NAMALWA (cell line): ENCODE data around the gene OR10D3.

Experiments
- DNase-seq: peaks from one replicate; pipeline ENCODE4 v3.0.0-alpha.2; 2015; ENCODE audit warnings: low spot score

OR10D3 gene

DNA sequence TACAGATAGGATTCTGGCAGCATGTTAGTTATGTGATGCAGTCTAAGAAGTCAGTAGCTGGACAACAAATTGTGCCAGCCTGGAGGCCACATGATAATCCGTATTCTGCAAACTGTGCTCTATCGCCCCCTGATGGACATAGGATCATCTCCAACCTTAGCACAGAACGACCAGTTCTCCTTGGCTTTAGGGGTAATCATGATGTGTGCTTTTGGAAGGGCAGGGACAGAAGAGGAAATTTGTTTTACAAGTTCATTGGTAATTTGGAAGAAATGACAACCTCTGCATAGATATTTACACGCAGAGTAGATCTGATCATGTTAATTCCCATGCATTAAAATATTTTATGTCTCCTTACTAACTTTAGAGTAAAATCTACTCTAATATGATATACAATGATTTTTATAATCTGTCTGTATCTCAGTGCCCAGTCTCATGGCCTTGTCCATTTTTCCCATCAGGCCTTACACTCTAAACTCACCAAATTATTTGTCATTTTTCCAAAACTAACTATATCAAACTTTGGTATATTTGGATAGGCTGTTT lies 12.1 kb downstream of the OR10D3 start:
- peak; percentile 72 for DNase-seq

DNA sequence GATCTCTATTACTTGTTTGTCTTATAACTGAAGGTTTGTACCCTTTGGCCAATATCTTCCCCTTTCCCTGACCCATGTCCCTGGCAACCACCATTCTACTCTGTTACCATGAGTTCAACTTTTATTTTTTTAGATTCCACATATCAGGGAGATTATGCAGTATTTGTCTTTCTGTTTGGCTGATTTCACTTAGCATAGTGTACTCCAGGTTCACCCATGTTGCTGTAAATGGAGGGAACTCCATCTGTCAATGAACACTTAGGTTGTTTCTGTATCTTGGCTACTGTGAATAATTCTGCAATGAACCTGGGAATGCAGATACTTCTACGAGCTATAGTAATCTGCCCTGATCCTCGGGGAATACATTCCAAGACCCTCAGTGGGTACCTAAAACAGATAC lies 14.9 kb downstream of the OR10D3 start:
- no peak for DNase-seq

DNA sequence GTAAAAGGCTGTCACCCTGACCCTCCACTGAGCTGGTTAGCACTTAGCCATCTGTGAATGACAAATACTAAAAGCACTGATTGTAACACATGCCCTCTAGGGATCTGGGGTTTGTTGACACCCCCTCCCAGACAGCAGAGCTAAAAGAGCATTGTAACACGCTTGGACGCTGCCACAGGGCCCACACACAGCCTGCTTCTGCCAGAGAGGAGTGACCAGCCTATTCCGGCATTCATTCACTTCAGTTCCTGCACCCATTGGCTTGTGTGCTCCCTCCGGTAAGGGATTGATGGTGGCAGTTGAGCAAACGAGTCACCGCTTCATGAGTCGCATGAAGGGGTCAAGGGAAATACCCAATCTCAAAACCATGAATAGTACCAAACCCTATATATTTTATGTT lies 15.8 kb downstream of the OR10D3 start:
- no peak for DNase-seq

DNA sequence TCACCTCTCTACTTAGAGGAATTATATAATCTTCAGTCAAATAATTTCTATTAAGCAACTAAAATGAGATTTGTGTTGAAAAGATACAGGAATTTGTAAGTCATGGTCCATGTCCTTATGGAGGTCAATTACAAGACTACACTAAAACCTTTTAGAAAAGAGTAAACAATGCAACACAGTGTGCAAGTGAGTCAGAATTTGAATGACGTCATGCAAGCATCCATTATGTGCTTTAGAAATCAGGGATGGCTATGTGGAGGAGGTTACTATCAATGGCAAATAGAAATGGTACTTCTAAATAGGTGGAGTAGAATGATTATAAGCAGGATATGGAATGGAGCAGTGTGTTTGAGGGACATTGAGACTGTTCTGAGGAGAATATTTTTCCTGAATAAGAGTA lies 16.6 kb downstream of the OR10D3 start:
- no peak for DNase-seq

DNA sequence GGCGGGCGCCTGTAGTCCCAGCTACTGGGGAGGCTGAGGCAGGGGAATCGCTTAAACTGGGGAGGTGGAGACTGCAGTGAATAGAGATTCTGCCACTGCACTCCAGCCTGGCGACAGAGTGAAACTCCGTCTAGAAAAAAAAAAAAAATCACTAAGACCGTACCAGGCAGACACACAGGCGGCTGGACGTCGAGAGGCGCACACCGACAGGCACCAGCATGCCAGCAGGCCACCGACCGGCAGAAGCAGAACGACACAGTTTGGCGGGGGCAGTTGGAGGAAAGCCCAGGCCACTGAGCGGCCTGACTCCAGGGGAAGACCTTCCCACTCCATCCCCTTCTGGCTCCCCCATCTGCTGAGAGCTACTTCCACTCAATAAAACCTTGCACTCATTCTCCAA lies 17.5 kb downstream of the OR10D3 start:
- DNase-seq = no peak

DNA sequence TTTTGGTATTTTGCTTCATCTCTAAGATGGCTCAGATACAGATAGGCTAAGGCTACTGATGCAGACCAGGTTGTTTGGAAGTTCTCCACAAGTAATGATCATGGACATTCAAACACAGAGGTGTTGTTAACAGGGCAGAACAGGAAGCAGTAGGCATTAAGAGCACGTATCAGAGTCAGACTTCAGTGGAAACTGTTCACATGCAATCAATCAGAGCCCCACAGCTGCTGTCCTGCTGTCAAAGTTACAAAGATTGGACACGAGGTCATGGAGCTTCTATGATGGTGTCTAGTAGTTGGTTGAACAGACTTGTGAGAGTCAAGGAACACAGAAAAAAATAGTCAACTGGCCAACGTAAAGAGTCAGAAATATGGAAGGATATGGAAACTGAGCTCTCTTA lies 19.8 kb downstream of the OR10D3 start:
- DNase-seq = no peak

DNA sequence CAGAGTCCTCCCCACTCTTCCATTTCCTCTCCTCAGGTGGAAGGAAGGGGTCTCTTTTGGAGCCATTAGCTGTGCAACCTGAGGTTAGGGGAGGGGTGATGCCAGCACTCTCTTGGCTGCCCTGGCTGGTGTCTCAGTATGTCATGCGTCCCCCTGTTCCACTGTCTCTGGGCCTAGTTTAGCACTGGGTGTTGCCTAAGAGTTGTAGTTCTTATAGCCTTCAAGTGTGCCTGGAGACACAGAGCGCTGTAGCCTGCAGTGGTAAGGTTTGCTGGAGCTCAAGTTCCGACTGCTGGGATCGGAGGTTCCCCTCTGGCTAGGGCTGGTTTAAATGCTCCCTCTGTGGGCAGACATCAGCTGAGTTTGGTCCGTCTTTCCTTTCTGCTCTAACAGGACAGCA lies 20.9 kb downstream of the OR10D3 start:
- DNase-seq = no peak

DNA sequence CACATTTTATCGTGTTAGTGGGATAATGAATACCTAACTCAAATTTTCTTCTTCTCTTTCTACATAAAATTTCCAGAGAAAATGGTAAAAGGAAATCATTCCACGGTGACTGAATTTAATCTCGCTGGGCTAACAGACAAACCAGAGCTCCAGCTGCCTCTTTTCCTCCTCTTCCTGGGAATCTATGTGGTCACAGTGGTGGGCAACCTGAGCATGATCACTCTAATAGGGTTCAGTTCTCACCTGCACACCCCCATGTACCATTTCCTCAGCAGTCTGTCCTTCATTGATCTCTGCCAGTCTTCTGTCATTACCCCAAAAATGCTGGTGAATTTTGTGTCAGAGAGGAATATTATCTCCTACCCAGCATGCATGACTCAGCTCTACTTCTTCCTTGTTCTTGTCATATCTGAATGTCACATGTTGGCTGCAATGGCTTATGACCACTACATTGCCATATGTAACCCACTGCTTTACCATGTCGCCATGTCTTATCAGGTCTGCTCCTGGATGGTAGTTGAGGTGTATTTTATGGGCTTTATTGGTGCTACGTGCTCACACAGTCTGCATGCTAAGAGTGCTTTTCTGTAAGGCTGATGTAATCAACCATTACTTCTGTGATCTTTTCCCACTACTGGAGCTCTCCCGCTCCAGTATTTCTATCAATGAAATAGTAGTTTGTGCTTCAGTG lies 24.1 kb downstream of the OR10D3 start:
- no peak for DNase-seq

DNA sequence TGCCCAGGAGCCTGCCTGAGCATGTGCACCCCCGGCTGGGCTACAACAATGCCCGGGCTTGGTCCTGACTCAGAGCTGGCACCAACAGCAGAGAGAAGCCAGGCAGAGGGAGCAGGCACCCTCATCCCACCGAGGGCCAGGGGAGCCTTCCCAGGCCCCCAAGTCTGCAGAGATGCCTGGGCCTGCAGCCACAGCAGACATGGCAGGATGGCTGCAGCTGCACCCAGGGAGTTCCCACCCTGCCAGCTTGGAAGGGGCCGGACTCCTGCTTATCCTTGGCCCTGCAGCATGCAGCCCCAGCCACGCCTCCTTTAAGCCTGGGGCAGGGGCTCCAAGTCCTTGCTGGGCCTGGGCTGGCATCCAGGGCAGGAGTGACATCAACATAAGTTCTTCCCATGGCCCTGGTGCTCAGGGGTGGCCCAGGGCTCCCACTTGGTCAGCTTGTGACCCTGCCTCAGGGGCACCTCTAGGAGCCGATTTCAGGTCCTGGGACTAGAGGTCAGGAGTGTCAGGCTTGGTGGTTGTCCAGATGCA lies 26.7 kb downstream of the OR10D3 start:
- DNase-seq = no peak

DNA sequence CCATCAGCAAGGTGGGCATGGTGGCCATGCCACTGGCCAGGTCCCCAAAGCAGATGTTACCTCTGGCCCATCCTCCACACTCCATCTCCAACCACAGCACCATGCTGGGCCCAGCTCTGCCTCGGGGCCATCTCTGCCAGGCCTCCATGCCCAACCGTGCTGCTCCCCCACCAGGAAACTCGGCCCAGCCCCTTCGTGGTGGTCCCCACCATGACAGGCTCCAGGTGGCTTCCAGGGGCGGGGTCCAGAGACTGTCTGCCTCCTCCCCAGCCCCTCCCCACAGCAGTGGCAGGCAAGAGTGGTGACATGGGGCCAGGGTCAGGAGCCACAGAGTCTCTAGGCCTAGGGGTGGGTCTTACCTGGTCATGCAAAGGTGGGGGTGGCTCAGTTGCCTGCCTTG lies 27.3 kb downstream of the OR10D3 start:
- no peak for DNase-seq

DNA sequence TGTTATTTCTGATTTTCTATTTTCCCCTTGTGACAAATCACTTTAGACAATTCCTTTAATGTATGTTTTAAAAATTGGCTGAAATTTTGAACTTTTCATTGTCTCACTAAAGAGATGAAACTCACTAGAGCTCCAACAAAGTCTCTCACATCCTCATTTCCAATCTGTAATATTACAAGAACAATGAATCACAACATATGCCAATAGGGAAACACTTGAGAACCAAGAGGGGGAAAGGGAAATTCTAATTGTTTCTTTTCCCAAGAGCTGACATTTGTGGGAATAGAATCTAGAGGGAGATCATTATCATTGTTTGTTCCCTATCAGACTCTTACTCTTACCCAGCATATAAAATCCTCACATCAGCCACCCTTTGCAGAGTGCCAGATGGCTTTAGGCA lies 28.2 kb downstream of the OR10D3 start:
- no peak for DNase-seq

DNA sequence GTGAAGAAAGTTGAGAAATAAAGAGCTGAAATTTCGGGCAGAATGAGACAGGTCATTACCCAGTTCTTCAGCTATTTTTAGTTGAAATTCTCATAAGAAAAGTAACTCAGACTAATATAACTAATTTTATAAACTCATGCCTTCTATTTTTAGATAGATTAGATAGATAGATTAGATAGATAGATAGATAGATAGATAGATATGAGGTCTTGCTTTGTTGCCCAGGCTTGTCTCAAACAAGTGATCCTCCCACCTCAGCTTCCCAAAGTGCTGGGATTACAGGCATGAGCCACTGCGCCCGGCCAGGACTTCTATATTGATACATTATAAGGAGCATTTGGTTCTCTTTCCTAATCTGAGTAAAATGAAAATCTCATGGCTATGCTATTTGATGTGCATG lies 30.9 kb downstream of the OR10D3 start:
- no peak for DNase-seq

DNA sequence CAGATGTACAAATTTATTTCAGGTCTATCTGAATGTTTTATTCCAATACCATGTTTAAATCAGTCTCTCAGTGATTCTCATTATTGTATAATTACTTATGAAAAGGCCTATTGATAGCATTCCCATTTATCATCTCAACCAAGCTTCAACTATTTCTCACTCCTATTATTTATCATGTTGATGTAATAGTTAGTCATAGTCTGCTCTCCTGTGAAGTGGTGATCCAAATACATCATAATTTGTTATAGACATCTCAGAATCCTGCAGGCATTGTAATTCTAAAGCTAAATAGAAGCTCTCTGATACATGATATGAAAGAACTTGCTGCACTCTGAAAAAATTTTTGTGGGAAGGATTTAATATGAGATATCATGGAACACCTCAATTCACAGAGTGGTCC lies 36.0 kb downstream of the OR10D3 start:
- no peak for DNase-seq

DNA sequence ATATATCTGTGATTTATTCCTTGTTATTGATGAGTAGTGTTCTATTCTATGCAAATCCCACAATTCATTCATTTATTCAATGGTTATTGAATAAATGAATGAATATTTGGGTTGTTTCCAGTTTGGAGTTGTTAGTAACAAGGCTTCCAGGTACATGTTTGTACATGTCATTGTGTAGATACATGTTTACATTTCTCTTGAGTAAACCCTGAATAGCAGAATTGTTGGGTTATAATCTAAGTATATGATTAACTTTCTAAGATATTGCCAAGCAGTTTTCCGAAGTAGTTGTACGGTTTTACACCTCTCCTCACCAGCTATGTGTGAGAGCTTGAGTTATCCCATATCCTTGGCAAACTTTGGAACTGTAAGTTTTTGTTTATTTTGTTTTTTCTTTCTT lies 39.3 kb downstream of the OR10D3 start:
- no peak for DNase-seq

DNA sequence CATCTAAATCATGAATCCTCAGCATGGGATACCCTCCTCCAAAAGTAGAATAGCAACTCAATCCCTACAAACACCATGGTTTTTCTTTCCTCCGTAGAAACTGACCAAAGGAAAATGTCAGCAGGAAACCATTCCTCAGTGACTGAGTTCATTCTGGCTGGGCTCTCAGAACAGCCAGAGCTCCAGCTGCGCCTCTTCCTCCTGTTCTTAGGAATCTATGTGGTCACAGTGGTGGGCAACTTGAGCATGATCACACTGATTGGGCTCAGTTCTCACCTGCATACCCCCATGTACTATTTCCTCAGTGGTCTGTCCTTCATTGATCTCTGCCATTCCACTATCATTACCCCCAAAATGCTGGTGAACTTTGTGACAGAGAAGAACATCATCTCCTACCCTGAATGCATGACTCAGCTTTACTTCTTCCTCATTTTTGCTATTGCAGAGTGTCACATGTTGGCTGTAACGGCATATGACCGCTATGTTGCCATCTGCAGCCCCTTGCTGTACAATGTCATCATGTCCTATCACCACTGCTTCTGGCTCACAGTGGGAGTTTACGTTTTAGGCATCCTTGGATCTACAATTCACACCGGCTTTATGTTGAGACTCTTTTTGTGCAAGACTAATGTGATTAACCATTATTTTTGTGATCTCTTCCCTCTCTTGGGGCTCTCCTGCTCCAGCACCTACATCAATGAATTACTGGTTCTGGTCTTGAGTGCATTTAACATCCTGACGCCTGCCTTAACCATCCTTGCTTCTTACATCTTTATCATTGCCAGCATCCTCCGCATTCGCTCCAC lies 41.7 kb downstream of the OR10D3 start:
- peak; percentile 3 for DNase-seq

DNA sequence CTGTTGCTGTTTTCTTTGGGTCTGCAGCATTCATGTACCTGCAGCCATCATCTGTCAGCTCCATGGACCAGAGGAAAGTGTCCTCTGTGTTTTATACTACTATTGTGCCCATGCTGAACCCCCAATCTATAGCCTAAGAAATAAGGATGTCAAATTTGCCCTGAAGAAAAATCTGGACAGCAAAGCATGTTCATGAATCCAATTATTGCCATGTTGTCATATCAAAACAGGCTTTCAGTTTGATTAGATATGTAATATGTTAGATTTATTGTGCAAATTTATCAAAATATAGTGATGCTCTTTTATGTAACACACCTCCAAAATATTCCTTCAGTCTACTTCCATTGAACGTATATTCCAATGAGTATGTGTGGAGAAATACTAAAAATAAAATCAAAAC lies 42.3 kb downstream of the OR10D3 start:
- no peak for DNase-seq

DNA sequence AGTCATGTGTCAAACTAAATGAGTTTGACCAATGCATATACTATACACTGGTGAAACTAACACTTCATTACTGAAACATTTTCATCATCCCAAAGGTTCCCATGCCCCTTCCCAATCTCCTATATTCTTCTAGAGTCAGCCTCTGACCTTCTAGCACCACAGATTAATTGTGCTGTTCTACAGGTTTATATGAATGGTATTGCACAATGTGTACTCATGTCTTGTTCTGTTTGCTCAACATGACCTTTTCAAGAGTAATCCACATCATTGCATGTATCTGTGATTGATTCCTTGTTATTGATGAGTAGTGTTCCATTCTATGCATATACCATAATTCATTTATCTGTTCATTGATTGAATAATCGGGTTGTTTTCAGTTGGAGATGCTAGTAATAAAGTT lies 50.2 kb downstream of the OR10D3 start:
- DNase-seq = no peak
